Measurements from ENCODE around the gene AFG3L2.

The AFG3L2 gene

DNA sequence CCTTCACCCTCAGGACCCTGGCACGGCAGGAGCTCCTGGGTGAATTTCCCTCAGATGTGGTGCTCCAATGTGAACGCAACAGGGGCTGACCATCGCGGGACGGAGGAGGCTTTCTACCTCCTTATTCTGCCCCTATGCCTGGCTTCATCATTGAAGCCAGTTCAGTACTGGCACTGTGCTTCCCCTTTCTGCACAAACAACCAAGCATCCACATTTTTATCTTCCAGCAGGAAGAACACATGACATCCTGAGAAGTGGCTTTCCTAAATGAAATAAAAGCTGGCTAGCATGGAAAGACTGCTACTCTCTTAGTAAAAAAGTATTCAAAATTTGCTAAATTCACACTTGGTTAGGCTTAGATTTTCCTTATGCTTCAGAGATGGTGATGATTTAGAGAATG, 24.8 kb downstream of the AFG3L2 start:
- no peak for DNase-seq

- no peak for DNase-seq
These were observed 29.1 kb downstream of the AFG3L2 start for GRCh38 chr18:12347895-12348294.

GRCh38 chr18:12346240-12346565, 30.8 kb downstream of the AFG3L2 start:
- DNase-seq, result no peak

GRCh38 chr18:12345491-12346239, 31.4 kb downstream of the AFG3L2 start:
- no peak for DNase-seq

GRCh38 chr18:12342661-12343060, 34.4 kb downstream of the AFG3L2 start:
- DNase-seq, result no peak

DNA sequence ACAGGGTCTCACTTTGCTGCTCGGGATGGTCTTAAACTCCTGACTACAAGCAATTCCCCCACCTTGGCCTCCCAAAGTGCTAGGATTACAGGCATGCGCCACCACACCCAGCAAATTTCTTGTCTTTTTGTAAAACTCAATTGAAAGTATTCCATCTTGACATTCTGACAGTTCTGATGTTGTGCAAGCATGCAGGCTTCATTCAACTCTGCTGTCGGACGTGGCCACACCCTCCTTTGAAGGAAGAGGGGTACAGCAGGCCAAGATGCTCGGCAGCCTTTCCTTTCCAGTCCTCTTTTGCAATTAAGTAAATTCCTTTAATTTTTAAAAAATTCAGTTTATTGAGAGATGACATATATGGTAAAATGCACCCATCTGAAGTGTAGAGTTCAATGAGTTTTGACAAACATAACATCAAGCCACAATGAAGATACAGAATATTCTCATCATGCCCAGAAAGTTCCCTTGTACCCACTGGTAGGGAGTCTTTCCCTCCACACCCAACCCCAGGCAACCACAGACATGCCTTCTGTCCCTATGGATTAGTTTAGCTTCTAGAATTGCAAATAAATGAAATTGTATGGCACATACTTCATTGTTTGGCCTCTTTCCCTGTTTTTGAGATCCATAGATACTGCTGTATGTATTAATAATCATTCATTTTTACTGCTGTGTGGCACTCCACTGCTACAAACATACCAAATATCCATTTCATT, 35.9 kb downstream of the AFG3L2 start:
- DNase-seq, result no peak

DNA sequence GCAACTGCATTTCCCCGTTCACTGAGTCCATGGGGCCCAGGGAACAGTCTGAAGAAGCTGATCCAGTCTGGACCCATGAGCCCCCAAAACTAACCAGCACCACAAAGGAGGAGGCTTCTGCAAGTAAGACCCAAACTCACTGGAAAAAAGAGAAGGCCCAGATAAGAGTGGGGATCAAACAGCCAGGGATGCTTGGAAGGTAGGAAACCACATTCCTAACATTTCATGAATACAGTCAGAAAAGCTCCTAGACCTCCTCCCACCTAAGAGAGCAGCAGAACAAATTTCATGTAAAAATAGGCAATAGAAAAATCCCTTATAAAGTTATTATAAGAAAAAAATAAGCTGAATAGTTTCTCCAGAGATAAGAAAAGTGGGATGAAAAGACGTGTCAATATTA, 38.6 kb downstream of the AFG3L2 start:
- no peak for DNase-seq

- no peak for DNase-seq
These were observed 40.1 kb downstream of the AFG3L2 start for GRCh38 chr18:12336887-12337286.

GRCh38 chr18:12336171-12336613, 40.8 kb downstream of the AFG3L2 start:
- DNase-seq, result no peak

- no peak for DNase-seq
These were observed 41.5 kb downstream of the AFG3L2 start for GRCh38 chr18:12335503-12335902.

DNA sequence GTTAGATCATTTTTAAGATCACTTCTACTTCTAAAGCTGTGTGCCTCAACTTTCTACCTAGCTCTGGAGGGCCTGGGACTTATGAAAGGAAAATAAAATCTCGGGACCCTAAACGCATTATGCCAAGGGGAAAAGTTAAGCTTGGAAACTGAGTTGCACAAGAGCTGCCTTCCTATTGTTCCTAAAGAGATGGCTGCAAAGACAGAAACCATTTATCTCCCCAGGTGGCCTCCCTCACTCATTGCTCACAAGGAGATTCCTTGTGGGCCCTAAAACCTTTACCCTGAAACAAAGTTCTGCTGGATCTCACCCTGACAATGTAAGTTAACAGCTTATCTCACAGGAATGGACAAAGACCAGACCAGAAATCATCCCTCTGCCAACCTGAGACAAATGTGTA, 42.2 kb downstream of the AFG3L2 start:
- DNase-seq, result no peak

- DNase-seq, result no peak
These were observed 42.6 kb downstream of the AFG3L2 start for GRCh38 chr18:12334366-12334808.

- no peak for DNase-seq
These were observed 43.3 kb downstream of the AFG3L2 start for GRCh38 chr18:12333506-12334290.

GRCh38 chr18:12330766-12331165, 46.3 kb downstream of the AFG3L2 start:
- no peak for DNase-seq

- DNase-seq, result no peak
These were observed 47.8 kb downstream of the AFG3L2 start for GRCh38 chr18:12329125-12329698.

GRCh38 chr18:12328179-12328823, 48.7 kb downstream of the AFG3L2 start:
- DNase-seq, result no peak

GRCh38 chr18:12327510-12328178, 49.4 kb downstream of the AFG3L2 start:
- peak; percentile 67 for DNase-seq

GRCh38 chr18:12326711-12327460, 50.1 kb downstream of the AFG3L2 start:
- DNase-seq, result no peak

GRCh38 chr18:12325726-12326245, 51.2 kb downstream of the AFG3L2 start:
- no peak for DNase-seq

DNA sequence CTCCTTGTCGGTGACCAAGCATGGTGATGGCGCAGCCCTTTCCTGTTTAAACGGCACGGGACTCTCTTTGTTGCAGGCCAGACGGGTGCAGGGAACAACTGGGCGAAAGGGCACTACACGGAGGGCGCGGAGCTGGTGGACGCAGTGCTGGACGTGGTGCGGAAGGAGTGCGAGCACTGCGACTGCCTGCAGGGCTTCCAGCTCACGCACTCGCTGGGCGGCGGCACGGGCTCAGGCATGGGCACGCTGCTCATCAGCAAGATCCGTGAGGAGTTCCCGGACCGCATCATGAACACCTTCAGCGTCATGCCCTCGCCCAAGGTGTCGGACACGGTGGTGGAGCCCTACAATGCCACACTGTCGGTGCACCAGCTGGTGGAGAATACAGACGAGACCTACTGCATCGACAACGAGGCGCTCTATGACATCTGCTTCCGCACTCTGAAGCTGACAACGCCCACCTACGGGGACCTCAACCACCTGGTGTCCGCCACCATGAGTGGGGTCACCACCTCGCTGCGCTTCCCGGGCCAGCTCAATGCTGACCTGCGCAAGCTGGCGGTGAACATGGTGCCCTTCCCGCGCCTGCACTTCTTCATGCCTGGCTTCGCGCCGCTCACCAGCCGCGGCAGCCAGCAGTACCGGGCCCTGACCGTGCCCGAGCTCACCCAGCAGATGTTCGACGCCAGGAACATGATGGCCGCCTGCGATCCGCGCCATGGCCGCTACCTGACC, 51.9 kb downstream of the AFG3L2 start:
- no peak for DNase-seq
